Measurements from ENCODE around the gene ANXA4.

The ANXA4 gene

GRCh38 chr2:69831354-69831905, 89.5 kb downstream of the ANXA4 start:
- peak overlapping the region; percentile 89 for H3K27ac ChIP-seq
- no peak for TF ChIP-seq CTCF (conservative IDR thresholded peaks at IDR 0.05)

GRCh38 chr2:69833752-69834151, 91.8 kb downstream of the ANXA4 start:
- H3K27ac ChIP-seq, result peak overlapping the region; percentile 42
- no peak for TF ChIP-seq CTCF (conservative IDR thresholded peaks at IDR 0.05)

- no peak for TF ChIP-seq CTCF (conservative IDR thresholded peaks at IDR 0.05)
- no peak overlapping the region for H3K27ac ChIP-seq
Observed at GRCh38 chr2:69835666-69836065, 93.7 kb downstream of the ANXA4 start.

- H3K27ac ChIP-seq, result no peak overlapping the region
- TF ChIP-seq CTCF (conservative IDR thresholded peaks at IDR 0.05), result no peak
Observed at GRCh38 chr2:69836316-69836715, 94.4 kb downstream of the ANXA4 start.

GRCh38 chr2:69837533-69837932, 95.6 kb downstream of the ANXA4 start:
- no peak overlapping the region for H3K27ac ChIP-seq
- no peak for TF ChIP-seq CTCF (conservative IDR thresholded peaks at IDR 0.05)

GRCh38 chr2:69843993-69844392, 102.1 kb downstream of the ANXA4 start:
- TF ChIP-seq CTCF (conservative IDR thresholded peaks at IDR 0.05), result no peak
- no peak overlapping the region for H3K27ac ChIP-seq

GRCh38 chr2:69844560-69844959, 102.6 kb downstream of the ANXA4 start:
- TF ChIP-seq CTCF (conservative IDR thresholded peaks at IDR 0.05), result no peak
- H3K27ac ChIP-seq, result no peak overlapping the region

Measured in VCaP (cell line).